Measurements from ENCODE around the gene EFCAB6. TPM values are rescaled to one million over a fixed set of nuclear protein-coding genes. Genes with fewer than 3 reads are reported as not detected.

EFCAB6 gene
- total RNA-seq, 2 experiments from 2014 or later = 0.26 to 0.39 TPM

- ATAC-seq (no peak), DNase-seq (no peak)
- H3K27ac Mint-ChIP-seq = no peak overlapping the region
- H3K9me3 Mint-ChIP-seq (ENCODE audit: insufficient read depth) = no peaks in the 10 kb centered on the region
- POLR2A ChIA-PET = no interaction called here
- H3K36me3 Mint-ChIP-seq (ENCODE audit: low read depth) = no peaks in the 10 kb centered on the region
- no peaks in the 10 kb centered on the region for H3K4me1 Mint-ChIP-seq (ENCODE audit: low read depth)
- no peak overlapping the region for H3K4me3 Mint-ChIP-seq
- peaks cover 2% of the 10 kb centered on the region for H3K27me3 Mint-ChIP-seq (ENCODE audit: low read depth)
- CTCF ChIA-PET = interaction anchor here (1.5 kb wide), 1 partner anchor 140 kb away, joined by 4 read pairs; no protein-coding TSS in a partner anchor
Observed at GRCh38 chr22:43745411-43745770, 66.7 kb downstream of the EFCAB6 start.

DNA sequence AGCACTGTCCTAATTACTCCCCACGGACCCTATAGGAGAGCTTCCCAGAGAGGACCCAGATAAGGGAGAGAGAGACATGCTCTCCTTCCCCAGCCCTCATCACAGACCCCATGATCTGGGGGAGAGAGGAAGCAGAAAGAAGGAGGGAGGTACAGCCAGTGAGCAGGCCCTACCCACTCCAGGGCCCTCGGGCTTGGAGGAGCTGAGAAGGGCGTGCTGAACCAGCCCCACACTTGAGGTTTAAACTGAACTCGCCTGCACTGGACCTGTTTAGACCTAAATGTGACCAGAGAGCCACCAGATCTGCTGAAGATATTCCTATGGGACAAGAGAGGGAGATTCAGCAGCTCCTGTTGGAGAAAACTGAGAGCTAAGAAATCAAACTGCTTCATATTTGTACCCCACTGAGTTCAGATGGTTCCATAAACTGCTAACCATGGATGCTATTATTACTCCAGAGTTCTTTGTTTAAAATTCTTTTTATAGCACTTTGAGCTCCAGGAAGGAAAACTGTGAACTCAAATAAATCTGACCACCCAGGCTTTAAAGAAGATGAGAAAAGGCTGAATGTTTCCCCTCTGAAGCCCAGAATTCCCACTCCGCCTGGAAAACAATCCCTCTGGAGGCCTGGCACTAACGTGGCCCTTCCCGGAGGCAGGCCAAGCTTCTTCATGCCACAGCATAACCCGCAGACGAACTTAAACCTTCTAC, 67.2 kb downstream of the EFCAB6 start:
- Mint-ChIP-seq H3K4me3 (no peak overlapping the region), H3K36me3 (ENCODE audit: low read depth) (no peaks in the 10 kb centered on the region), H3K27me3 (ENCODE audit: low read depth) (no peaks in the 10 kb centered on the region), H3K9me3 (ENCODE audit: insufficient read depth) (no peaks in the 10 kb centered on the region), H3K27ac (no peak overlapping the region), H3K4me1 (ENCODE audit: low read depth) (no peaks in the 10 kb centered on the region)
- no peak for DNase-seq
- POLR2A ChIA-PET = no interaction called here
- ATAC-seq = no peak
- CTCF ChIA-PET = interaction anchor here (1.5 kb wide), 1 partner anchor 140 kb away, joined by 4 read pairs; no protein-coding TSS in a partner anchor

DNA sequence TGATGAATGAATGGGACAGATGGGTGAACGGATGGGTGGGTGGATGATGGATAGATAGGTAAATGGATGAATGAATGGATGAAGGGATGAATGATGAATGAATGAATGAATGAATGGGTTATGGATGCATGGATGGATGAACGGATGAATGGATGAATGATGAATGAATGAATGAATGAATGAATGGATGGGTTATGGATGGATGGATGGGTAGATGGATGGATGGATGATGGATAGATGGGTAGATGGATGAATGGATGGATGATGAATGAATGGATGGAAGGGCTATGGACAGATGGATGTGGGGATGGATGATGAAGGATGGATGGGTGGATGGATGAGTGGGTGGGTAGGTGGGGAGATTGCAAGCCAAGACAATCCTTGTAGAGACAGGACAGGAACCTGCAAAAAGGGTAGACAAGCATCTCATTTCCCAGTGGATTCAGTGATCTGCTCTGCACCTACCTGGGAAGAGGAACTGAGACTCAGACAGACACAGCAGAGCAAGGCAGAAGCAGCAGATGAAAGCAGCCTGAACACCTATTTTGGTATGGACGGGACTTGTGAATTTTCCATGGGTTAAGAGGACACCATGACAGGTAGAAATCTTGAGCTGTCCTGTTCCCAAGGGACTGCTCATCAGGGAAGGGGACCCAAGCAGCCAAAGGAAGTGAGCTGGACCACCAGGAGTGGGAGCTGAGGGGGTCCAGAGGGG, 68.0 kb downstream of the EFCAB6 start:
- CTCF ChIA-PET = no interaction called here
- H3K27ac Mint-ChIP-seq = no peak overlapping the region
- no peaks in the 10 kb centered on the region for H3K4me1 Mint-ChIP-seq (ENCODE audit: low read depth)
- H3K27me3 Mint-ChIP-seq (ENCODE audit: low read depth) = no peaks in the 10 kb centered on the region
- POLR2A ChIA-PET = no interaction called here
- no peak overlapping the region for H3K4me3 Mint-ChIP-seq
- no peaks in the 10 kb centered on the region for H3K9me3 Mint-ChIP-seq (ENCODE audit: insufficient read depth)
- H3K36me3 Mint-ChIP-seq (ENCODE audit: low read depth) = no peaks in the 10 kb centered on the region
- DNase-seq = no peak
- no peak for ATAC-seq

GRCh38 chr22:43743131-43743530, 69.0 kb downstream of the EFCAB6 start:
- no peaks in the 10 kb centered on the region for H3K4me1 Mint-ChIP-seq (ENCODE audit: low read depth)
- POLR2A ChIA-PET = no interaction called here
- H3K36me3 Mint-ChIP-seq (ENCODE audit: low read depth) = no peaks in the 10 kb centered on the region
- H3K4me3 Mint-ChIP-seq = no peak overlapping the region
- no peak overlapping the region for H3K27ac Mint-ChIP-seq
- no peaks in the 10 kb centered on the region for H3K27me3 Mint-ChIP-seq (ENCODE audit: low read depth)
- CTCF ChIA-PET = no interaction called here
- ATAC-seq (no peak), DNase-seq (no peak)
- no peaks in the 10 kb centered on the region for H3K9me3 Mint-ChIP-seq (ENCODE audit: insufficient read depth)

DNA sequence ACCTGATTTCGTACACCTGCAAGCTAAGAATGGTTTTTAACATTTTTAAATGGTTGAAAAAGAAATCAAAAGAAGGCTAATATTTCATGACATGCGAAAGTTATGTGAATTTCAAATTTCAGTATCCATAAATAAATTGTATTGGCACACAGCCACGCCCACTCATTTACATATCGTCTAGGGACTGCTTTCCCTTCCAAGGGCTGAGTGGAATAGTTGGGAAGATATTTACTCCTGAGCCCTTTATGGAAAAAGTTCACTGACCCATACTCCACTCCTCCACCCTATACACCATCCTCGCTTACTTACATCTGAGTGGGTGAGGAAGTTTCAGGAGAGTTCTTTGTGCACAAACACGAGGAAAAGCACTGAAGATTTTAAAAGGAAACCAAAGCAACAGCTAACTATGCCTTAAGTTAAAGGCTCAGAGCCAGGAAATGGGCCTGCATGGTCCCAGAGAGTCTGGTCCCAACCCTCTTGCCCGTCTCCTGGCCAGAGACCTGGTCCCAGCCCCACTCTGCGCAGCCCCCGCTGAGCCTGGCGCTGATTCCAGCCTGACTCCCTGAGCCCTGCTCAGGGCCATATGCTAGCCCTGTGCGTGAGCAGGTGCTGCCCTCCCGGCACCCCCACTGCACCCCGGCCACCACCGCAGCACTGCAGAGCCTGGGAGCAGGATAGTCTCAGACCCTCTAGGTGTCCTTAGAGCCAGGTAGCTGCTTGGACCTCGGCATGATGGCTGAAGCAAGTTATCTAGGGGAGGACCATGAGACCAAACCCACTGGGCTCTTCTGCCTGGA, 69.8 kb downstream of the EFCAB6 start:
- ChIA-PET CTCF (no interaction called here), POLR2A (no interaction called here)
- ATAC-seq = no peak
- Mint-ChIP-seq H3K9me3 (ENCODE audit: insufficient read depth) (no peaks in the 10 kb centered on the region), H3K27me3 (ENCODE audit: low read depth) (no peaks in the 10 kb centered on the region), H3K36me3 (ENCODE audit: low read depth) (no peaks in the 10 kb centered on the region), H3K27ac (no peak overlapping the region), H3K4me3 (no peak overlapping the region), H3K4me1 (ENCODE audit: low read depth) (no peaks in the 10 kb centered on the region)
- DNase-seq = no peak

GRCh38 chr22:43740587-43741270, 71.4 kb downstream of the EFCAB6 start:
- POLR2A ChIA-PET = interaction anchor here (0.7 kb wide), 1 partner anchor 580 kb away, joined by 3 read pairs; no protein-coding TSS in a partner anchor
- H3K36me3 Mint-ChIP-seq (ENCODE audit: low read depth) = no peaks in the 10 kb centered on the region
- H3K4me3 Mint-ChIP-seq = no peak overlapping the region
- CTCF ChIA-PET = no interaction called here
- no peak overlapping the region for H3K27ac Mint-ChIP-seq
- no peaks in the 10 kb centered on the region for H3K27me3 Mint-ChIP-seq (ENCODE audit: low read depth)
- no peaks in the 10 kb centered on the region for H3K9me3 Mint-ChIP-seq (ENCODE audit: insufficient read depth)
- ATAC-seq (no peak), DNase-seq (no peak)
- H3K4me1 Mint-ChIP-seq (ENCODE audit: low read depth) = no peaks in the 10 kb centered on the region

- H3K36me3 Mint-ChIP-seq (ENCODE audit: low read depth) = no peaks in the 10 kb centered on the region
- DNase-seq = no peak
- CTCF ChIA-PET = no interaction called here
- POLR2A ChIA-PET = no interaction called here
- no peaks in the 10 kb centered on the region for H3K9me3 Mint-ChIP-seq (ENCODE audit: insufficient read depth)
- ATAC-seq = no peak
- no peak overlapping the region for H3K27ac Mint-ChIP-seq
- no peaks in the 10 kb centered on the region for H3K27me3 Mint-ChIP-seq (ENCODE audit: low read depth)
- H3K4me3 Mint-ChIP-seq = no peak overlapping the region
- H3K4me1 Mint-ChIP-seq (ENCODE audit: low read depth) = no peaks in the 10 kb centered on the region
Observed at GRCh38 chr22:43739851-43740379, 72.2 kb downstream of the EFCAB6 start.

- CTCF ChIA-PET = no interaction called here
- no peak overlapping the region for H3K27ac Mint-ChIP-seq
- DNase-seq = no peak
- H3K36me3 Mint-ChIP-seq (ENCODE audit: low read depth) = no peaks in the 10 kb centered on the region
- no peaks in the 10 kb centered on the region for H3K27me3 Mint-ChIP-seq (ENCODE audit: low read depth)
- no peak overlapping the region for H3K4me3 Mint-ChIP-seq
- POLR2A ChIA-PET = no interaction called here
- H3K4me1 Mint-ChIP-seq (ENCODE audit: low read depth) = no peaks in the 10 kb centered on the region
- ATAC-seq = no peak
- no peaks in the 10 kb centered on the region for H3K9me3 Mint-ChIP-seq (ENCODE audit: insufficient read depth)
Observed at GRCh38 chr22:43737150-43737828, 74.8 kb downstream of the EFCAB6 start.

GRCh38 chr22:43736651-43737050, 75.5 kb downstream of the EFCAB6 start:
- Mint-ChIP-seq H3K27ac (no peak overlapping the region), H3K9me3 (ENCODE audit: insufficient read depth) (no peaks in the 10 kb centered on the region), H3K4me3 (no peak overlapping the region), H3K36me3 (ENCODE audit: low read depth) (no peaks in the 10 kb centered on the region), H3K27me3 (ENCODE audit: low read depth) (no peaks in the 10 kb centered on the region), H3K4me1 (ENCODE audit: low read depth) (no peaks in the 10 kb centered on the region)
- CTCF ChIA-PET = no interaction called here
- no peak for ATAC-seq
- POLR2A ChIA-PET = no interaction called here
- no peak for DNase-seq

GRCh38 chr22:43734370-43735150, 77.5 kb downstream of the EFCAB6 start:
- CTCF ChIA-PET = no interaction called here
- POLR2A ChIA-PET = no interaction called here
- H3K4me3 Mint-ChIP-seq = no peak overlapping the region
- H3K4me1 Mint-ChIP-seq (ENCODE audit: low read depth) = no peaks in the 10 kb centered on the region
- ATAC-seq (no peak), DNase-seq (no peak)
- H3K27ac Mint-ChIP-seq = no peak overlapping the region
- H3K9me3 Mint-ChIP-seq (ENCODE audit: insufficient read depth) = no peaks in the 10 kb centered on the region
- H3K27me3 Mint-ChIP-seq (ENCODE audit: low read depth) = no peaks in the 10 kb centered on the region
- H3K36me3 Mint-ChIP-seq (ENCODE audit: low read depth) = no peaks in the 10 kb centered on the region

DNA sequence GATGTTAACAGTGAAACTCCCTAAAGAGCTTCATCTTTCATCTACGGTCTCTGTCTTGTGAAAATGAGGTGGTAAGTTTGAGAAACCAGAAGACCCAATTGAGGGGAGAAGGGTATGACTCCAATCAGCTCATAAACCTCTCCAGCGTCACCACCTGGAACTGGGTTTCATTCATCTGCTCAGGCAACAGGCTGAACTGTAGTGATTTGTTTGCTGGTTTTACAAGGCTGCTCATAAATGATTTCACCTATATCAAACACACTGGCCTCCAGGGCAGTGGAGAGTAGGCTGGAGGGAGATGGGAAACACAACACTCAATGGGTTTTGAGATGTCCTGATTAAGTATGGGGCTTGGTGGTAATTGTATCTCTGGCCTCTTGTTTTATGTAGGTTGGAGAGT, 79.0 kb downstream of the EFCAB6 start:
- Mint-ChIP-seq H3K27ac (no peak overlapping the region), H3K4me3 (no peak overlapping the region), H3K4me1 (ENCODE audit: low read depth) (no peaks in the 10 kb centered on the region), H3K27me3 (ENCODE audit: low read depth) (peaks cover 5% of the 10 kb centered on the region), H3K9me3 (ENCODE audit: insufficient read depth) (no peaks in the 10 kb centered on the region), H3K36me3 (ENCODE audit: low read depth) (no peaks in the 10 kb centered on the region)
- ATAC-seq (no peak), DNase-seq (no peak)
- CTCF ChIA-PET = no interaction called here
- POLR2A ChIA-PET = no interaction called here
